Calu3 (cell line): Measurements from ENCODE around the gene SEZ6L. TPM values are rescaled to one million over a fixed set of nuclear protein-coding genes. Genes with fewer than 3 reads are reported as not detected.

Experiments
- BruUV-seq: library from RNA; stranded (reverse); fragments of 400-500 nt; replicated peaks from 2 replicates; lab custom pipeline; 2021; lab: Mats Ljungman, UMichigan
- CTCF ChIA-PET: fragments of 300-600 bp; sonication (Branson Sonifier 250); formaldehyde crosslinking; loops from one replicate; lab custom pipeline; 2022; ENCODE audit warnings: antibody characterized with exemption; lab: Charles Lee
- DNase-seq: peaks from one replicate; pipeline ENCODE4 v3.0.0; 2022
- H3K27ac Mint-ChIP-seq: one replicate; pipeline ENCODE4 v1.8.0; 2022; ENCODE audit warnings: mixed read lengths; ENCODE audit not compliant: unreplicated experiment
- H3K27me3 Mint-ChIP-seq: one replicate; pipeline ENCODE4 v1.8.0; 2022; ENCODE audit warnings: mixed read lengths; ENCODE audit not compliant: unreplicated experiment
- H3K36me3 Mint-ChIP-seq: one replicate; pipeline ENCODE4 v1.8.0; 2022; ENCODE audit warnings: mild to moderate bottlenecking, moderate library complexity, mixed read lengths; ENCODE audit not compliant: insufficient read depth, unreplicated experiment
- H3K4me1 Mint-ChIP-seq: one replicate; pipeline ENCODE4 v1.8.0; 2022; ENCODE audit warnings: mild to moderate bottlenecking, low read depth, mixed read lengths; ENCODE audit not compliant: unreplicated experiment
- H3K4me3 Mint-ChIP-seq: one replicate; pipeline ENCODE4 v1.8.0; 2022; ENCODE audit warnings: mild to moderate bottlenecking, low read depth, moderate library complexity, mixed read lengths; ENCODE audit not compliant: unreplicated experiment
- H3K9me3 Mint-ChIP-seq: one replicate; pipeline ENCODE4 v1.8.0; 2022; ENCODE audit warnings: low read depth, mixed read lengths; ENCODE audit not compliant: unreplicated experiment
- intact Hi-C: fragments of 100-400 bp; cut with micrococcal nuclease; formaldehyde crosslinking; loops from one replicate; pipeline ENCODE4 v1.10.0; 2022; ENCODE audit not compliant: unreplicated experiment
- total RNA-seq: library from RNA; stranded (reverse); gene quantifications from 2 replicates; pipeline ENCODE4 v1.2.3, GENCODE V29; 2022
- TF ChIP-seq, protein P1 (sequence below): fragments of 200-600 bp; IDR thresholded peaks from one replicate; pipeline ENCODE4 v1.8.0; 2022; ENCODE audit warnings: antibody characterized with exemption; ENCODE audit not compliant: unreplicated experiment

SEZ6L gene
- total RNA-seq, 1 experiment from 2014 or later = not detected

- no TSS peak for BruUV-seq
- Mint-ChIP-seq H3K4me1 (no peaks in the 10 kb centered on the region), H3K27ac (no peak overlapping the region), H3K9me3 (no peaks in the 10 kb centered on the region), H3K4me3 (no peak overlapping the region), H3K27me3 (peaks cover 64% of the 10 kb centered on the region), H3K36me3 (peaks cover 5% of the 10 kb centered on the region)
- TF ChIP-seq, protein P1, sequence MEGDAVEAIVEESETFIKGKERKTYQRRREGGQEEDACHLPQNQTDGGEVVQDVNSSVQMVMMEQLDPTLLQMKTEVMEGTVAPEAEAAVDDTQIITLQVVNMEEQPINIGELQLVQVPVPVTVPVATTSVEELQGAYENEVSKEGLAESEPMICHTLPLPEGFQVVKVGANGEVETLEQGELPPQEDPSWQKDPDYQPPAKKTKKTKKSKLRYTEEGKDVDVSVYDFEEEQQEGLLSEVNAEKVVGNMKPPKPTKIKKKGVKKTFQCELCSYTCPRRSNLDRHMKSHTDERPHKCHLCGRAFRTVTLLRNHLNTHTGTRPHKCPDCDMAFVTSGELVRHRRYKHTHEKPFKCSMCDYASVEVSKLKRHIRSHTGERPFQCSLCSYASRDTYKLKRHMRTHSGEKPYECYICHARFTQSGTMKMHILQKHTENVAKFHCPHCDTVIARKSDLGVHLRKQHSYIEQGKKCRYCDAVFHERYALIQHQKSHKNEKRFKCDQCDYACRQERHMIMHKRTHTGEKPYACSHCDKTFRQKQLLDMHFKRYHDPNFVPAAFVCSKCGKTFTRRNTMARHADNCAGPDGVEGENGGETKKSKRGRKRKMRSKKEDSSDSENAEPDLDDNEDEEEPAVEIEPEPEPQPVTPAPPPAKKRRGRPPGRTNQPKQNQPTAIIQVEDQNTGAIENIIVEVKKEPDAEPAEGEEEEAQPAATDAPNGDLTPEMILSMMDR = no peak
- CTCF ChIA-PET = no interaction called here
- DNase-seq = no peak
- intact Hi-C loops = no loop called here
Observed at GRCh38 chr22:26295563-26296126, 126.4 kb downstream of the SEZ6L start.

GRCh38 chr22:26298605-26299310 is 129.5 kb downstream of the SEZ6L start:
- no peak for DNase-seq
- H3K9me3 Mint-ChIP-seq = no peaks in the 10 kb centered on the region
- BruUV-seq = no TSS peak
- TF ChIP-seq, protein P1 = no peak
- CTCF ChIA-PET = interaction anchor here (1.1 kb wide), 1 partner anchor 22 kb away, joined by 3 read pairs; no protein-coding TSS in a partner anchor
- no peak overlapping the region for H3K4me3 Mint-ChIP-seq
- no peaks in the 10 kb centered on the region for H3K4me1 Mint-ChIP-seq
- H3K27ac Mint-ChIP-seq = no peak overlapping the region
- H3K27me3 Mint-ChIP-seq = peaks cover 72% of the 10 kb centered on the region
- intact Hi-C loops = no loop called here
- H3K36me3 Mint-ChIP-seq = no peaks in the 10 kb centered on the region

DNA sequence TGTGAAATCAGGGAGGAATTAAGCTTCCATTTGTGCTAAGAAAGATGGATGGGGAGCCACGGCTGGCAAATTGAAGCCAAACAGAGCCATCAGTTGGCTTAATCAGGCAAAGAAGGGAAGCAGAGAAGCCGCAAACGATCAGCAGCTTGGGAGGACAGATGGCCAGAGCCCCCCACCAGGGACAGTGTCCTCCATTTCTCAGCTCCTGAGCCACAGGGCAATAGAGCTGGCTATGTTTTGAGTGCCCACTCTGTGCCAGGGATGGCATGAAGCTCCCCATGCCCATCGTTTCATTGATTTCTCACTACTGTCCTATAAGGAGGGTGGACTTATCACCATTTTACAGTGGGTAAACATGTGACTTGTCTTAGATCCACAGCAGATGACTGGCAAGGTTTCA is 133.5 kb downstream of the SEZ6L start:
- DNase-seq = no peak
- no peak overlapping the region for H3K27ac Mint-ChIP-seq
- H3K4me1 Mint-ChIP-seq = no peaks in the 10 kb centered on the region
- H3K36me3 Mint-ChIP-seq = no peaks in the 10 kb centered on the region
- TF ChIP-seq, protein P1 = no peak
- CTCF ChIA-PET = interaction anchor here (1.6 kb wide), 1 partner anchor 28 kb away, joined by 4 read pairs; no protein-coding TSS in a partner anchor
- H3K9me3 Mint-ChIP-seq = no peaks in the 10 kb centered on the region
- intact Hi-C loops = no loop called here
- BruUV-seq = no TSS peak
- H3K27me3 Mint-ChIP-seq = peaks cover 85% of the 10 kb centered on the region
- H3K4me3 Mint-ChIP-seq = no peak overlapping the region

DNA sequence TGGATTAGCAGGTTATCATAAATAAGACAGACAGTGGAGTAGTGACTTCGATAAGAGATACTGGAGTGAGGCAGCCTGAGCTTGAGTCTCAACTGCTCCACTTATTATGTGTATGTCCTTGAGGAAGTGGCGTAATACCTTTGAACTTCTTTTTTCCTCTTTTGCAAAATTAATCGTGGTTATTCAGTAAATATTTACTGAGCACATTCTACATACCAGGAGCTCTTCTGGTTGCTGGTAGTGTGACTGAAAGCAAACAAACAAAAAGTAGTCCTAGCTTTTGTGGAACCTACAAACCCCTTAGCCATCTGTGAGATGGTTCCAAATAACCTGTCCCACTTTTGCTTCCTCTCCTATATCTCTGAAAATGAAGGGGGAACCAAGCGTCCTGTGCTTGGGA is 134.2 kb downstream of the SEZ6L start:
- Mint-ChIP-seq H3K27ac (no peak overlapping the region), H3K4me3 (no peak overlapping the region), H3K36me3 (no peaks in the 10 kb centered on the region), H3K27me3 (peaks cover 85% of the 10 kb centered on the region), H3K4me1 (no peaks in the 10 kb centered on the region), H3K9me3 (no peaks in the 10 kb centered on the region)
- BruUV-seq = no TSS peak
- intact Hi-C loops = no loop called here
- no peak for DNase-seq
- CTCF ChIA-PET = interaction anchor here (0.6 kb wide), 1 partner anchor 1123 kb away, joined by 3 read pairs; no protein-coding TSS in a partner anchor
- TF ChIP-seq, protein P1 = no peak
